ENCODE measurements around the gene MYCBP2.

Gene MYCBP2

DNA sequence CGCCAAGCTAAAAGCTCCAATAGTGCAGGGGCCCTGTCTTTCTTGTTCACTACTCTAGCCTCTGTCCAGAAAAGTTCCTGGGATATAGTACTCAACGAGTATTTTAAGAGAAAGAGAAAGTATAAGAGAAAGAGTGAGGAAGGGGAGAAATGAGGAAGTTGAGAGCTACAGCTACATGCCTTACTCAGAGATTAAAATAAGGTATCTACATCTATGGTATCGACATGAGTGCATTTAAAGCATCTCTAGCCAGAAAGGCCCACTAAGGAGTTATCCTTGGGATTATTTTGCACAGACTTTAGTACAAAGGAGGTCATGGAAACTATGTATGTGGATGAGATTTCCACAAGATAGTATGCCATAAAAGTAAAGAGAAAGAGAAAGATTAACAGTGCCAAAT, 28.5 kb downstream of the MYCBP2 start:
- 98% methylated on average over 3 of the region's 3 CpGs for WGBS
- Histone ChIP-seq H3K36me3 (ENCODE audit: control insufficient read depth in 1 of 2, insufficient read depth in 2 of 2, low read depth in 1 of 2, low read length in 2 of 2) (peaks cover 0 to 23% of the 10 kb centered on the region in 2 experiments), H4K91ac (ENCODE audit: low read length) (no peak overlapping the region), H4K8ac (ENCODE audit: low read length) (no peak overlapping the region), H3K4me1 (ENCODE audit: control insufficient read depth, insufficient read depth, low read depth, low read length) (no peaks in the 10 kb centered on the region), H2BK12ac (ENCODE audit: low read length in 2 of 2) (no peak overlapping the region), H2BK15ac (ENCODE audit: low read depth, poor library complexity, severe bottlenecking) (no peak overlapping the region), H3K9me3 (ENCODE audit: control insufficient read depth, low read length) (no peaks in the 10 kb centered on the region), H3K23ac (ENCODE audit: low read length in 2 of 2) (no peak overlapping the region), H2BK5ac (ENCODE audit: low read depth, low read length, poor library complexity, severe bottlenecking) (no peak overlapping the region), H2BK120ac (ENCODE audit: low read depth, low read length) (no peak overlapping the region), H3K27me3 (ENCODE audit: control insufficient read depth in 1 of 2, insufficient read depth in 1 of 2, low read length in 2 of 2) (no peaks in the 10 kb centered on the region), H3K4me3 (ENCODE audit: insufficient read depth in 1 of 2, low read depth in 1 of 2, low read length in 2 of 2) (no peak overlapping the region), H3K18ac (ENCODE audit: low read depth in 1 of 2, low read length in 2 of 2) (no peak overlapping the region), H3K79me1 (replicated peaks; ENCODE audit: low read length, poor library complexity, severe bottlenecking) (peaks cover 12% of the 10 kb centered on the region), H3K4ac (ENCODE audit: low read depth in 1 of 2, low read length in 2 of 2) (no peak overlapping the region), H3K4me2 (ENCODE audit: low read length, poor library complexity, severe bottlenecking) (no peak overlapping the region), H3K14ac (ENCODE audit: low read length in 2 of 2) (no peak overlapping the region), H2AFZ (ENCODE audit: low read depth, low read length) (no peak overlapping the region), H3K27ac (ENCODE audit: low read length, poor library complexity, severe bottlenecking) (no peak overlapping the region), H3K9ac (ENCODE audit: low read length) (no peak overlapping the region), H2AK5ac (ENCODE audit: low read length, severe bottlenecking) (no peak overlapping the region)
- DNase-seq: no peak

DNA sequence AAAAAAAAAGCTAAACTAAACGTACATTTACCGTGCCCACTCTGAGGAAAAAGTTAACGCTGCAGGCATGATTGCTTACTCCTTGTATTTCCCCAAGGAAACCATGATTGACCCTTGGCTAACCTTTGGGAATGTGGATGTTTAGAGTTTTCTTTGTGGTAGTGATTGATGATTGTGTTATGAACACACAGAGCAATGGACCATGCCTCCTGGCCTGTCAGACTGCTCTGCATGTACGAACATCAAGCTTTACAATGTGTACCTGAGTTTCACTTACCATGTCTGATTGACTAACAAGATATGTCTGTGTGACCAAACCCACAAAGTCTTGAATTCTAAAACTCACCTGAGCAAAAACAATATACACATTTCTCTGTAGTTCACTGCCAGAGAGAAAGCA, 35.1 kb downstream of the MYCBP2 start:
- Histone ChIP-seq H3K36me3 (ENCODE audit: control insufficient read depth in 1 of 2, insufficient read depth in 2 of 2, low read depth in 1 of 2, low read length in 2 of 2) (peaks cover 4 to 67% of the 10 kb centered on the region in 2 experiments), H2BK12ac (ENCODE audit: low read length in 2 of 2) (no peak overlapping the region), H3K23ac (ENCODE audit: low read length in 2 of 2) (no peak overlapping the region), H3K9ac (ENCODE audit: low read length) (no peak overlapping the region), H4K8ac (ENCODE audit: low read length) (no peak overlapping the region), H4K91ac (ENCODE audit: low read length) (no peak overlapping the region), H3K4me3 (ENCODE audit: insufficient read depth in 1 of 2, low read depth in 1 of 2, low read length in 2 of 2) (no peak overlapping the region), H2AK5ac (ENCODE audit: low read length, severe bottlenecking) (no peak overlapping the region), H3K27ac (ENCODE audit: low read length, poor library complexity, severe bottlenecking) (no peak overlapping the region), H2BK5ac (ENCODE audit: low read depth, low read length, poor library complexity, severe bottlenecking) (no peak overlapping the region), H3K4me1 (ENCODE audit: control insufficient read depth, insufficient read depth, low read depth, low read length) (no peaks in the 10 kb centered on the region), H3K27me3 (ENCODE audit: control insufficient read depth in 1 of 2, insufficient read depth in 1 of 2, low read length in 2 of 2) (no peaks in the 10 kb centered on the region), H2BK120ac (ENCODE audit: low read depth, low read length) (no peak overlapping the region), H3K4me2 (ENCODE audit: low read length, poor library complexity, severe bottlenecking) (no peak overlapping the region), H3K18ac (ENCODE audit: low read depth in 1 of 2, low read length in 2 of 2) (no peak overlapping the region), H2AFZ (ENCODE audit: low read depth, low read length) (no peak overlapping the region), H2BK15ac (ENCODE audit: low read depth, poor library complexity, severe bottlenecking) (no peak overlapping the region), H3K14ac (ENCODE audit: low read length in 2 of 2) (no peak overlapping the region), H3K4ac (ENCODE audit: low read depth in 1 of 2, low read length in 2 of 2) (no peak overlapping the region), H3K9me3 (ENCODE audit: control insufficient read depth, low read length) (peaks cover 9% of the 10 kb centered on the region), H3K79me1 (replicated peaks; ENCODE audit: low read length, poor library complexity, severe bottlenecking) (peaks cover 6% of the 10 kb centered on the region)
- DNase-seq: no peak
- 74% methylated on average over 3 of the region's 4 CpGs for WGBS

DNA sequence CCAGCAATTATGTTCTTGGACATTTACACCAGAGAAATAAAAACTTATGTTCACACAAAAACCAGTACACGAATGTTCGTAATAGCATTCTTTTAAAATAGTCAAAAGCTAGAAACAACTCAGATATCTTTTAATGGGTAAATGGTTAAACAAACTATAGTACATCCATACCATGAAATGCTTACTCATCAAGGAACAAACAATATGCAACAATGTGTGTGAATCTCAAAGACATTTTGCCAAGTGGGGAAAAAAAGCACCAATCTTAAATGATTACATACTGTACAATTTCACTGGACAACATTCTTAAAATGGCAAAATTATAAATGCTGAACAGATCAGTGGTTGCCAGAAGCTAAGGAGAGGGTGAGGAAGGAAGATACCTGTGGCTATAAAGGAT, 36.6 kb downstream of the MYCBP2 start:
- 100% methylated on average over 2 of the region's 2 CpGs for WGBS

DNA sequence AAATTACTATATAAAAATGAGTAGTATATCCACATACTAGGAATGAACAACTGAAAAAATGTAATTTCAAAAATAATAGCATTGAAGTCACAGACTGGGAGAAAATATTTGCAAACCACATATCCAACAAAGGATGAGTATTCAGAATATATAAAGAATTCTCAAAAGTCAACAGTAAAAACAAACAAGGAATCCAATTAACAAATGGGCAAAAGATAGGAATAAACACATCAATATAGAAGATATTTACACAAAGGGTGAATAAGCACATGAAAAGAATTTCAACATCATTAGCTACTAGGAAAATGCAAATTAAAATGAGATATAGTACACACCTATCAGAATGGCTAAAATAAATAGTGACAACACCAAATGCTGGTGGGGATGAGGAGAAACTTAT, 37.0 kb downstream of the MYCBP2 start:
- no peak overlapping the region for H4K91ac ChIP-seq (ENCODE audit: low read length)
- no peak overlapping the region for H2BK15ac ChIP-seq (ENCODE audit: low read depth, poor library complexity, severe bottlenecking)
- H4K8ac ChIP-seq (ENCODE audit: low read length): no peak overlapping the region
- H2AFZ ChIP-seq (ENCODE audit: low read depth, low read length): no peak overlapping the region
- no peak overlapping the region for H3K18ac ChIP-seq (ENCODE audit: low read depth in 1 of 2, low read length in 2 of 2)
- H3K36me3 ChIP-seq (ENCODE audit: control insufficient read depth in 1 of 2, insufficient read depth in 2 of 2, low read depth in 1 of 2, low read length in 2 of 2): peaks cover 4 to 68% of the 10 kb centered on the region in 2 experiments
- no peak overlapping the region for H3K23ac ChIP-seq (ENCODE audit: low read length in 2 of 2)
- H3K27me3 ChIP-seq (ENCODE audit: control insufficient read depth in 1 of 2, insufficient read depth in 1 of 2, low read length in 2 of 2): no peaks in the 10 kb centered on the region
- no peak overlapping the region for H3K27ac ChIP-seq (ENCODE audit: low read length, poor library complexity, severe bottlenecking)
- no peak overlapping the region for H3K4me2 ChIP-seq (ENCODE audit: low read length, poor library complexity, severe bottlenecking)
- H3K79me1 ChIP-seq (replicated peaks; ENCODE audit: low read length, poor library complexity, severe bottlenecking): peaks cover 3% of the 10 kb centered on the region
- H3K9ac ChIP-seq (ENCODE audit: low read length): no peak overlapping the region
- H3K14ac ChIP-seq (ENCODE audit: low read length in 2 of 2): no peak overlapping the region
- H2BK5ac ChIP-seq (ENCODE audit: low read depth, low read length, poor library complexity, severe bottlenecking): no peak overlapping the region
- H2AK5ac ChIP-seq (ENCODE audit: low read length, severe bottlenecking): no peak overlapping the region
- no peak overlapping the region for H2BK120ac ChIP-seq (ENCODE audit: low read depth, low read length)
- H3K4ac ChIP-seq (ENCODE audit: low read depth in 1 of 2, low read length in 2 of 2): no peak overlapping the region
- H3K9me3 ChIP-seq (ENCODE audit: control insufficient read depth, low read length): peaks cover 9% of the 10 kb centered on the region
- no peak overlapping the region for H3K4me3 ChIP-seq (ENCODE audit: insufficient read depth in 1 of 2, low read depth in 1 of 2, low read length in 2 of 2)
- H3K4me1 ChIP-seq (ENCODE audit: control insufficient read depth, insufficient read depth, low read depth, low read length): no peaks in the 10 kb centered on the region
- H2BK12ac ChIP-seq (ENCODE audit: low read length in 2 of 2): no peak overlapping the region
- no peak for DNase-seq

More for the DNA sequence above, 36.6 kb downstream of the MYCBP2 start:
- H4K91ac ChIP-seq (ENCODE audit: low read length): no peak overlapping the region
- H3K36me3 ChIP-seq (ENCODE audit: control insufficient read depth in 1 of 2, insufficient read depth in 2 of 2, low read depth in 1 of 2, low read length in 2 of 2): peaks cover 4 to 66% of the 10 kb centered on the region in 2 experiments
- no peak overlapping the region for H2BK12ac ChIP-seq (ENCODE audit: low read length in 2 of 2)
- H3K79me1 ChIP-seq (replicated peaks; ENCODE audit: low read length, poor library complexity, severe bottlenecking): peaks cover 3% of the 10 kb centered on the region
- no peak overlapping the region for H2BK15ac ChIP-seq (ENCODE audit: low read depth, poor library complexity, severe bottlenecking)
- no peak overlapping the region for H3K4me3 ChIP-seq (ENCODE audit: insufficient read depth in 1 of 2, low read depth in 1 of 2, low read length in 2 of 2)
- no peak overlapping the region for H3K18ac ChIP-seq (ENCODE audit: low read depth in 1 of 2, low read length in 2 of 2)
- no peak overlapping the region for H3K4ac ChIP-seq (ENCODE audit: low read depth in 1 of 2, low read length in 2 of 2)
- H2BK120ac ChIP-seq (ENCODE audit: low read depth, low read length): no peak overlapping the region
- no peak overlapping the region for H2AFZ ChIP-seq (ENCODE audit: low read depth, low read length)
- H3K4me2 ChIP-seq (ENCODE audit: low read length, poor library complexity, severe bottlenecking): no peak overlapping the region
- no peak overlapping the region for H3K9ac ChIP-seq (ENCODE audit: low read length)
- H3K23ac ChIP-seq (ENCODE audit: low read length in 2 of 2): no peak overlapping the region
- no peak overlapping the region for H2BK5ac ChIP-seq (ENCODE audit: low read depth, low read length, poor library complexity, severe bottlenecking)
- H3K27ac ChIP-seq (ENCODE audit: low read length, poor library complexity, severe bottlenecking): no peak overlapping the region
- H3K4me1 ChIP-seq (ENCODE audit: control insufficient read depth, insufficient read depth, low read depth, low read length): no peaks in the 10 kb centered on the region
- no peak overlapping the region for H2AK5ac ChIP-seq (ENCODE audit: low read length, severe bottlenecking)
- H3K27me3 ChIP-seq (ENCODE audit: control insufficient read depth in 1 of 2, insufficient read depth in 1 of 2, low read length in 2 of 2): no peaks in the 10 kb centered on the region
- H3K9me3 ChIP-seq (ENCODE audit: control insufficient read depth, low read length): peaks cover 9% of the 10 kb centered on the region
- no peak for DNase-seq
- no peak overlapping the region for H4K8ac ChIP-seq (ENCODE audit: low read length)
- H3K14ac ChIP-seq (ENCODE audit: low read length in 2 of 2): no peak overlapping the region
